Astrocyte (in vitro differentiated cells and primary cell): ENCODE results near the gene SEMA4C. TPM values are rescaled to one million over a fixed set of nuclear protein-coding genes. Genes with fewer than 3 reads are reported as not detected.
"Not testable (repeated sequence)": the region's sequence is repeated elsewhere in the genome, so short reads cannot be mapped to it uniquely, and the experiment has no call there.

Experiments used
- DNase-seq: peaks from one replicate; pipeline ENCODE4 v3.0.0-alpha.2; 2010; ENCODE audit warnings: low read depth
- FAIRE-seq: peaks from 2 replicates; lab custom pipeline; 2011; peaks lifted over from hg19 to GRCh38; lab: Jason Lieb, UNC
- H2AFZ ChIP-seq: 2 replicates; pipeline ENCODE4 v1.6.0; 2012; ENCODE audit warnings: low read depth, low read length, inconsistent platforms
- H3K27ac ChIP-seq: 2 replicates; pipeline ENCODE4 v1.5.1; 2011; ENCODE audit warnings: low read depth, low read length, inconsistent platforms
- H3K27me3 ChIP-seq: 2 replicates; pipeline ENCODE4 v1.6.0; 2011; ENCODE audit warnings: low read length, inconsistent platforms; ENCODE audit not compliant: insufficient read depth
- H3K36me3 ChIP-seq: 2 replicates; pipeline ENCODE4 v1.5.1; 2011; ENCODE audit warnings: low read length, inconsistent platforms; ENCODE audit not compliant: insufficient read depth
- H3K4me1 ChIP-seq: 2 replicates; pipeline ENCODE4 v1.5.1; 2011; ENCODE audit warnings: low read length, inconsistent platforms; ENCODE audit not compliant: insufficient read depth
- H3K4me2 ChIP-seq: 2 replicates; pipeline ENCODE4 v1.6.0; 2012; ENCODE audit warnings: low read length, inconsistent platforms
- H3K4me3 ChIP-seq: 2 replicates; pipeline ENCODE4 v1.5.1; 2011; ENCODE audit warnings: low read depth, mild to moderate bottlenecking, low read length, inconsistent platforms; ENCODE audit not compliant: insufficient read depth
- H3K79me2 ChIP-seq: 2 replicates; pipeline ENCODE4 v1.6.0; 2012; ENCODE audit warnings: mild to moderate bottlenecking, low read length, inconsistent platforms; ENCODE audit not compliant: insufficient read depth
- H3K9ac ChIP-seq: 2 replicates; pipeline ENCODE4 v1.6.0; 2012; ENCODE audit warnings: mild to moderate bottlenecking, low read length, inconsistent platforms
- H3K9me3 ChIP-seq: 2 replicates; pipeline ENCODE4 v1.5.1; 2012; ENCODE audit warnings: low read depth, mild to moderate bottlenecking, low read length, inconsistent platforms; ENCODE audit not compliant: insufficient read depth
- H4K20me1 ChIP-seq: 2 replicates; pipeline ENCODE4 v1.6.0; 2012; ENCODE audit warnings: low read length, inconsistent platforms; ENCODE audit not compliant: insufficient read depth
- H3K27ac Mint-ChIP-seq: one replicate; pipeline ENCODE4 v1.8.0; 2021; ENCODE audit warnings: mild to moderate bottlenecking, mixed read lengths; ENCODE audit not compliant: unreplicated experiment
- H3K27me3 Mint-ChIP-seq: one replicate; pipeline ENCODE4 v1.8.0; 2021; ENCODE audit warnings: low read depth, mixed read lengths; ENCODE audit not compliant: unreplicated experiment
- H3K36me3 Mint-ChIP-seq: one replicate; pipeline ENCODE4 v1.8.0; 2021; ENCODE audit warnings: low read depth, mixed read lengths; ENCODE audit not compliant: unreplicated experiment
- H3K4me1 Mint-ChIP-seq: one replicate; pipeline ENCODE4 v1.8.0; 2021; ENCODE audit warnings: low read depth, mixed read lengths; ENCODE audit not compliant: unreplicated experiment
- H3K4me3 Mint-ChIP-seq: one replicate; pipeline ENCODE4 v1.8.0; 2021; ENCODE audit warnings: mild to moderate bottlenecking, moderate library complexity, mixed read lengths; ENCODE audit not compliant: unreplicated experiment
- H3K9me3 Mint-ChIP-seq: one replicate; pipeline ENCODE4 v1.8.0; 2021; ENCODE audit warnings: mild to moderate bottlenecking, mixed read lengths; ENCODE audit not compliant: unreplicated experiment
- EZH2 ChIP-seq: IDR thresholded peaks from 2 replicates; pipeline ENCODE4 v1.6.1; 2012; ENCODE audit warnings: mild to moderate bottlenecking, low read length, inconsistent platforms; ENCODE audit not compliant: insufficient read depth
- total RNA-seq: library from RNA; stranded (reverse); gene quantifications from 2 replicates; pipeline ENCODE4 v1.2.1, GENCODE V29; 2021
- TF ChIP-seq, protein P1 (sequence below): IDR thresholded peaks from 2 replicates; pipeline ENCODE4 v1.5.1; 2011; ENCODE audit warnings: low read depth, mild to moderate bottlenecking, inconsistent platforms, low read length, moderate library complexity; ENCODE audit not compliant: insufficient read depth

SEMA4C gene
- total RNA-seq, 1 donor from 2014 or later, result 32.8 TPM

- no peaks in the 10 kb centered on the region for H3K9me3 ChIP-seq
- no peak overlapping the region for H3K27ac ChIP-seq
- no peaks in the 10 kb centered on the region for H3K9me3 Mint-ChIP-seq
- H3K4me1 ChIP-seq, result peaks cover 7% of the 10 kb centered on the region
- H3K79me2 ChIP-seq, result no peaks in the 10 kb centered on the region
- H3K27me3 ChIP-seq, result no peaks in the 10 kb centered on the region
- peak overlapping the region; percentile 48 for H3K4me2 ChIP-seq
- peak overlapping the region; percentile 57 for H2AFZ ChIP-seq
- peak overlapping the region; percentile 14 for H3K4me3 Mint-ChIP-seq
- H3K9ac ChIP-seq, result no peak overlapping the region
- no peaks in the 10 kb centered on the region for H4K20me1 ChIP-seq
- peaks cover 39% of the 10 kb centered on the region for H3K4me1 Mint-ChIP-seq
- no peak for TF ChIP-seq EZH2
- TF ChIP-seq, protein P1, sequence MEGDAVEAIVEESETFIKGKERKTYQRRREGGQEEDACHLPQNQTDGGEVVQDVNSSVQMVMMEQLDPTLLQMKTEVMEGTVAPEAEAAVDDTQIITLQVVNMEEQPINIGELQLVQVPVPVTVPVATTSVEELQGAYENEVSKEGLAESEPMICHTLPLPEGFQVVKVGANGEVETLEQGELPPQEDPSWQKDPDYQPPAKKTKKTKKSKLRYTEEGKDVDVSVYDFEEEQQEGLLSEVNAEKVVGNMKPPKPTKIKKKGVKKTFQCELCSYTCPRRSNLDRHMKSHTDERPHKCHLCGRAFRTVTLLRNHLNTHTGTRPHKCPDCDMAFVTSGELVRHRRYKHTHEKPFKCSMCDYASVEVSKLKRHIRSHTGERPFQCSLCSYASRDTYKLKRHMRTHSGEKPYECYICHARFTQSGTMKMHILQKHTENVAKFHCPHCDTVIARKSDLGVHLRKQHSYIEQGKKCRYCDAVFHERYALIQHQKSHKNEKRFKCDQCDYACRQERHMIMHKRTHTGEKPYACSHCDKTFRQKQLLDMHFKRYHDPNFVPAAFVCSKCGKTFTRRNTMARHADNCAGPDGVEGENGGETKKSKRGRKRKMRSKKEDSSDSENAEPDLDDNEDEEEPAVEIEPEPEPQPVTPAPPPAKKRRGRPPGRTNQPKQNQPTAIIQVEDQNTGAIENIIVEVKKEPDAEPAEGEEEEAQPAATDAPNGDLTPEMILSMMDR, result no peak
- H3K27me3 Mint-ChIP-seq, result peaks cover 9% of the 10 kb centered on the region
- no peak for FAIRE-seq
- no peaks in the 10 kb centered on the region for H3K36me3 ChIP-seq
- DNase-seq, result no peak
- H3K36me3 Mint-ChIP-seq, result no peaks in the 10 kb centered on the region
- H3K27ac Mint-ChIP-seq, result no peak overlapping the region
- H3K4me3 ChIP-seq, result no peak overlapping the region
Measured at GRCh38 chr2:96891591-96892333, 21.9 kb upstream of the SEMA4C start.

DNA sequence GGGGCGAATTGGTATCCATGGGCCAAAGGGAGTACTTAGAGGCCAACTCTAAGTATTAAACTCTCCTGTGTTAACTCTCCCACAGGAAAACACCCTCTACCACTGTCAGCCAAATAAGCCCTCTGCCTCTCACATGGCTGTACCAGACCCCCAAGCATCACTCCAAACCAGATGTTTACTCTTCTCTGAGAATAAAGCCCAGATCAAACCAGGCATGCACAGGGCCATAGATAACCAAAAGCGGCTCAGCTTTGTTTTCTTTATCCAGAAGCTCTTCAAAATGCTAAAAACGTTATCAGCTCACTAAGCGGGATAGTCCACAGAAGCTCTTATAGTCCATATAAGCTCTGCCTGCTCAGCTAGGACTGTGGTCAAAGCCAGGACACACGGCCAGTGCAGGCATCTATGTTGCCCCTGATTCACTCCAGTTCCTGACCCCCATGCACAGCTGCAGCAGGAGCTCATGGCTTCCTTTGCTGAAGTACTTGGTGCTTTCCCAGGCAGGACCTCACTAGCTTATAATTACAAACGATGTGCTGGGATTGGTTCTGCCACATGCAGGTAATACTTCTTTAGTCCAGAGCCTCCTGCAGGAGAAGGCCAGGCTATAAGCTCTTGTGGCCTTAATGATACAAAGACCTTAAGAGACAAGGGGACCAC is 21.0 kb upstream of the SEMA4C start:
- DNase-seq (no peak), FAIRE-seq (no peak)
- no peak for TF ChIP-seq EZH2
- TF ChIP-seq, protein P1, result no peak
- Histone ChIP-seq H4K20me1 (no peaks in the 10 kb centered on the region), H3K27ac (no peak overlapping the region), H3K79me2 (no peaks in the 10 kb centered on the region), H3K36me3 (no peaks in the 10 kb centered on the region), H3K4me3 (no peak overlapping the region), H2AFZ (no peak overlapping the region), H3K9ac (no peak overlapping the region), H3K9me3 (no peaks in the 10 kb centered on the region), H3K4me2 (no peak overlapping the region), H3K27me3 (no peaks in the 10 kb centered on the region), H3K4me1 (peaks cover 7% of the 10 kb centered on the region)
- no peak overlapping the region for H3K27ac Mint-ChIP-seq
- H3K36me3 Mint-ChIP-seq, result no peaks in the 10 kb centered on the region
- peaks cover 3% of the 10 kb centered on the region for H3K27me3 Mint-ChIP-seq
- H3K4me1 Mint-ChIP-seq, result peaks cover 40% of the 10 kb centered on the region
- peak overlapping the region; percentile 14 for H3K4me3 Mint-ChIP-seq
- no peaks in the 10 kb centered on the region for H3K9me3 Mint-ChIP-seq

- Histone ChIP-seq H4K20me1 (no peaks in the 10 kb centered on the region), H3K4me3 (no peak overlapping the region), H3K4me1 (peaks cover 7% of the 10 kb centered on the region), H2AFZ (no peak overlapping the region), H3K27me3 (no peaks in the 10 kb centered on the region), H3K4me2 (no peak overlapping the region), H3K9ac (no peak overlapping the region), H3K27ac (no peak overlapping the region), H3K79me2 (no peaks in the 10 kb centered on the region), H3K9me3 (no peaks in the 10 kb centered on the region), H3K36me3 (no peaks in the 10 kb centered on the region)
- TF ChIP-seq EZH2, result no peak
- TF ChIP-seq, protein P1, result no peak
- no peaks in the 10 kb centered on the region for H3K9me3 Mint-ChIP-seq
- FAIRE-seq (no peak), DNase-seq (no peak)
- H3K27me3 Mint-ChIP-seq, result peaks cover 3% of the 10 kb centered on the region
- no peak overlapping the region for H3K4me3 Mint-ChIP-seq
- H3K27ac Mint-ChIP-seq, result no peak overlapping the region
- H3K4me1 Mint-ChIP-seq, result peaks cover 39% of the 10 kb centered on the region
- no peaks in the 10 kb centered on the region for H3K36me3 Mint-ChIP-seq
Measured at GRCh38 chr2:96890252-96890651, 20.4 kb upstream of the SEMA4C start.

DNA sequence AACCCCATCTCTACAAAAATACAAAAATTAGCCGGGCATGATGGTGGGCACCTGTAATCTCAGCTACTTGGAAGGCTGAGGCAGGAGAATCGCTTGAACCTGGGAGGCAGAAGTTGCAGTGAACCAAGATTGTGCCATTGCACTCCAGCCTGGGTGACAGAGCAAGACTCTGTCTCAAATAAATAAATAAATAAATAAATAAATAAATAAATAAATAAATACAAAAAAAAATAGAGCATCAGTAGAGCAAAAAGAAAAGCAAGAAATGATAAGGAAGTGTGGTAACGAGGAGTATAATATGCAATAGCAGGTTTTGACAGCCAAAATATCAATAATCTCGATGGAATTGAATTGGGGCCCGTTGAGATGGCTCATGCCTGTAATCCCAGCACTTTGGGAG is 19.6 kb upstream of the SEMA4C start:
- FAIRE-seq, H3K27ac ChIP-seq, H3K4me1 ChIP-seq, H3K27me3 Mint-ChIP-seq, H3K9me3 Mint-ChIP-seq, H3K27ac Mint-ChIP-seq, DNase-seq, H3K79me2 ChIP-seq, H3K4me2 ChIP-seq, H2AFZ ChIP-seq, H3K36me3 ChIP-seq, H3K36me3 Mint-ChIP-seq, H3K4me3 ChIP-seq, H3K27me3 ChIP-seq, H3K9me3 ChIP-seq, H3K9ac ChIP-seq, H3K4me3 Mint-ChIP-seq, H4K20me1 ChIP-seq: not testable (repeated sequence)
- H3K4me1 Mint-ChIP-seq, result peaks cover 34% of the 10 kb centered on the region
